Measurements from ENCODE around the gene EID3. TPM values are rescaled to one million over a fixed set of nuclear protein-coding genes. Genes with fewer than 3 reads are reported as not detected.

Gene EID3
- 2.0 TPM for total RNA-seq (2013)
- polyA plus RNA-seq (1 to 10 TPM in 1 of 3 donors, under 1 TPM in 2; 0.64 to 1.0 (median 0.65) TPM), polyA minus RNA-seq (2.6 and 3.4 TPM in 2 replicates), total RNA-seq (4.4 to 55.6 (median 9.3) reads per million in 11 experiments)

DNA sequence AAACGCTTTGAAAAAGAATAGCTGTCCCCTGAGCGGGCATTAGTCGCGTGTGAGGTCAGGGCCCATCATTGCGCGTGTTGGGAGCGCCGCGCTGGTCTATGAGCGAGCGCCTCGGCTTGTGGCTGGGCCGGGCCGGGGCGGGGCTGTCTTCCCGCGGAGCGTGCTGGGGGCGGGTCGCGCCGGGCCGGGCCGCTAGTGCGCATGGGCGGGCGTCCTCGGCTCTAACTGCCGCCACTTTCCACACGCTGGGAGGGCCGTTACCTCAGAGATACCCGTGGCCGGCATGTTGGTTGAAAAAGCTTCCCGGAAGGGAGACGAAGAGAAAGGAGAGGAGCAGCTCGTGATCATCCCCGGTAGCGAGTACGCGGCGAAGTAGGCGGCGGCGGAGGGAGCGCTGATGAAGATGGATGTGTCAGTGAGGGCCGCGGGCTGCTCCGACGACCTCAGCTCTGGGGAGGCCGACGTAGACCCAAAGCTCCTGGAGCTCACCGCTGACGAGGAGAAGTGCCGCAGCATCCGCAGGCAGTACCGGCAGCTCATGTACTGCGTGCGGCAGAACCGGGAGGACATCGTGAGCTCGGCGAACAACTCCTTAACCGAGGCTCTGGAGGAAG, at the start of gene EID3:
TSS of gene EID3 (plus strand) at position 202 of the 614 bp plus-strand sequence. CDS start at position 398, 196 bp downstream.
- intact Hi-C loops (cut with micrococcal nuclease): loop anchor here in 1 of 2 donors (5.0 to 10.0 kb wide), 2 partner anchors 166 to 801 kb away; partner anchors contain the start of genes NFYB and WASHC4
- Histone ChIP-seq H3K27ac (ENCODE audit: low read depth in 1 of 2, low read length in 2 of 2) (peak within 1 kb of the TSS; percentile 59 to 70), H3K4me1 (ENCODE audit: control insufficient read depth in 1 of 2, insufficient read depth in 2 of 2, low read length in 2 of 2) (peaks cover 26 to 40% of the 10 kb centered on the region in 2 donors), H3K79me2 (ENCODE audit: insufficient read depth, low read length) (peaks cover 99% of the 10 kb centered on the region), H2AFZ (ENCODE audit: insufficient read depth, low read depth, low read length, poor library complexity, severe bottlenecking) (peak within 1 kb of the TSS; percentile 76), H3K9ac (ENCODE audit: insufficient read depth, low read length, poor library complexity, severe bottlenecking) (peak within 1 kb of the TSS; percentile 57), H3K4me2 (replicated peaks; ENCODE audit: extremely low read depth, low read length, poor library complexity, severe bottlenecking) (peak within 1 kb of the TSS; percentile 78), H3K4me3 (replicated peaks in 1 of 3; ENCODE audit: low read depth in 2 of 3, low read length in 3 of 3) (peak within 1 kb of the TSS; percentile 44 to 77 (median 46)), H4K20me1 (ENCODE audit: insufficient read depth, low read length) (peaks cover 99% of the 10 kb centered on the region), H3K36me3 (replicated peaks in 1 of 2; ENCODE audit: control insufficient read depth in 1 of 2, insufficient read depth in 2 of 2, low read length in 2 of 2) (peaks cover 0 to 6% of the 10 kb centered on the region in 2 donors), H3K9me3 (replicated peaks in 1 of 2; ENCODE audit: control insufficient read depth in 1 of 2, insufficient read depth in 1 of 2, low read length in 2 of 2) (no peaks in the 10 kb centered on the region), H3K27me3 (ENCODE audit: control insufficient read depth in 2 of 2, insufficient read depth in 2 of 2, low read length in 2 of 2) (no peaks in the 10 kb centered on the region)
- Mint-ChIP-seq H3K4me3 (peak within 1 kb of the TSS; percentile 97 to 98), H3K9me3 (peaks cover 0 to 2% (median 0%) of the 10 kb centered on the region in 7 donors), H3K4me1 (peaks cover 57% of the 10 kb centered on the region), H3K27ac (peak within 1 kb of the TSS; percentile 77 to 95 (median 92)), H3K36me3 (peaks cover 9 to 46% of the 10 kb centered on the region in 2 donors), H3K27me3 (ENCODE audit: low read depth in 3 of 3) (no peaks in the 10 kb centered on the region)
- 17% methylated on average over 62 of the region's 63 CpGs for whole genome bisulfite sequencing (ENCODE audit: insufficient coverage)
- TF ChIP-seq, protein P1, sequence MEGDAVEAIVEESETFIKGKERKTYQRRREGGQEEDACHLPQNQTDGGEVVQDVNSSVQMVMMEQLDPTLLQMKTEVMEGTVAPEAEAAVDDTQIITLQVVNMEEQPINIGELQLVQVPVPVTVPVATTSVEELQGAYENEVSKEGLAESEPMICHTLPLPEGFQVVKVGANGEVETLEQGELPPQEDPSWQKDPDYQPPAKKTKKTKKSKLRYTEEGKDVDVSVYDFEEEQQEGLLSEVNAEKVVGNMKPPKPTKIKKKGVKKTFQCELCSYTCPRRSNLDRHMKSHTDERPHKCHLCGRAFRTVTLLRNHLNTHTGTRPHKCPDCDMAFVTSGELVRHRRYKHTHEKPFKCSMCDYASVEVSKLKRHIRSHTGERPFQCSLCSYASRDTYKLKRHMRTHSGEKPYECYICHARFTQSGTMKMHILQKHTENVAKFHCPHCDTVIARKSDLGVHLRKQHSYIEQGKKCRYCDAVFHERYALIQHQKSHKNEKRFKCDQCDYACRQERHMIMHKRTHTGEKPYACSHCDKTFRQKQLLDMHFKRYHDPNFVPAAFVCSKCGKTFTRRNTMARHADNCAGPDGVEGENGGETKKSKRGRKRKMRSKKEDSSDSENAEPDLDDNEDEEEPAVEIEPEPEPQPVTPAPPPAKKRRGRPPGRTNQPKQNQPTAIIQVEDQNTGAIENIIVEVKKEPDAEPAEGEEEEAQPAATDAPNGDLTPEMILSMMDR (IDR thresholded peaks at IDR 0.05): no peak
- DNase-seq: peak; percentile 78 to 82 (median 80)

DNA sequence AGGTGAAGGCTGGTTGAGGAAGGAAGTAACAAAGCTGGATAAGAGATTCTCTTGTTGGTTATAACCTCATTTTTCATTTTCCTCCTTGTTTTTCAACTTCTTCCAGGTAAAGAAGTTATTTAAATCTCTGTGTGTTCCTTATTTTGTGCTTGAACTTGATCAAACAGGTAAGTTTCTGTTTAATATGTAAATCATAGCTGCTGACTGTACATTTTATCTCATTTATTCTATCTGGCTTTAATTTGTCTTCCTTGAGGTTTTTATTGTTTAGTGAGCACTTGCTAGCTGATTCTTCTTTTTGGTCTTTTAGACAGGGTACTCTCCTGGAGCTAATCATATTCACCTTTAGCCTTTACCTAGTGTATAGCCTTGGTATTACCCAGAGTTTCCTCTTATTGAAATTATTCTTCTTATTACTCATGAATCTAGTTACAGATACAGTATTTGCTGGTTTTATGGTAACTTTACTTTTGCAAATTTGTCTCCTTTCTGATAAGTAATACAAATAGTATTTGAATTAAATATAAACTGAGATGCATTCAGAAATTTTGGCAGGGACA, 45.5 kb upstream of the EID3 start:
- peaks cover 8% of the 10 kb centered on the region for H3K4me1 Mint-ChIP-seq
- H3K27me3 ChIP-seq (ENCODE audit: control insufficient read depth in 2 of 2, insufficient read depth in 2 of 2, low read length in 2 of 2): no peaks in the 10 kb centered on the region
- no peaks in the 10 kb centered on the region for H3K36me3 Mint-ChIP-seq
- peaks cover 2 to 3% of the 10 kb centered on the region in 2 donors for H3K4me1 ChIP-seq (ENCODE audit: control insufficient read depth in 1 of 2, insufficient read depth in 2 of 2, low read length in 2 of 2)
- H3K4me3 ChIP-seq (replicated peaks in 1 of 3; ENCODE audit: low read depth in 2 of 3, low read length in 3 of 3): no peak overlapping the region
- no peak overlapping the region for H3K27ac ChIP-seq (ENCODE audit: low read depth in 1 of 2, low read length in 2 of 2)
- no peak overlapping the region for H3K4me3 Mint-ChIP-seq
- no peak overlapping the region for H3K4me2 ChIP-seq (replicated peaks; ENCODE audit: extremely low read depth, low read length, poor library complexity, severe bottlenecking)
- no peaks in the 10 kb centered on the region for H3K79me2 ChIP-seq (ENCODE audit: insufficient read depth, low read length)
- H3K27me3 Mint-ChIP-seq (ENCODE audit: low read depth in 3 of 3): no peaks in the 10 kb centered on the region
- no peaks in the 10 kb centered on the region for H4K20me1 ChIP-seq (ENCODE audit: insufficient read depth, low read length)
- intact Hi-C loops (cut with micrococcal nuclease): no loop called here
- TF ChIP-seq, protein P1 (IDR thresholded peaks at IDR 0.05): no peak
- H3K27ac Mint-ChIP-seq: no peak overlapping the region
- no peak for DNase-seq
- no peaks in the 10 kb centered on the region for H3K9me3 Mint-ChIP-seq
- no peaks in the 10 kb centered on the region for H3K9me3 ChIP-seq (replicated peaks in 1 of 2; ENCODE audit: control insufficient read depth in 1 of 2, insufficient read depth in 1 of 2, low read length in 2 of 2)
- H2AFZ ChIP-seq (ENCODE audit: insufficient read depth, low read depth, low read length, poor library complexity, severe bottlenecking): peak overlapping the region; percentile 36
- no peaks in the 10 kb centered on the region for H3K36me3 ChIP-seq (replicated peaks in 1 of 2; ENCODE audit: control insufficient read depth in 1 of 2, insufficient read depth in 2 of 2, low read length in 2 of 2)
- H3K9ac ChIP-seq (ENCODE audit: insufficient read depth, low read length, poor library complexity, severe bottlenecking): no peak overlapping the region
